HEK293 (cell line): ENCODE results near the gene CDKN2A.

Experiments used
- ZNF114 ChIP-seq: fragments of 450-650 bp; formaldehyde crosslinking; IDR thresholded peaks from 2 replicates; pipeline ENCODE4 v1.5.0; 2017; ENCODE audit warnings: missing biosample characterization, missing genetic modification characterization
- ZNF311 ChIP-seq: fragments of 450-650 bp; formaldehyde crosslinking; IDR thresholded peaks from 2 replicates; pipeline ENCODE4 v1.5.1; 2017; ENCODE audit warnings: missing biosample characterization, missing genetic modification characterization, borderline replicate concordance
- ZNF366 ChIP-seq: fragments of 450-650 bp; formaldehyde crosslinking; conservative IDR thresholded peaks from 2 replicates; pipeline ENCODE4 v1.5.1; 2016; ENCODE audit warnings: missing biosample characterization, missing genetic modification characterization
- ZNF510 ChIP-seq: fragments of 450-650 bp; formaldehyde crosslinking; IDR thresholded peaks from 2 replicates; pipeline ENCODE4 v1.5.1; 2018; ENCODE audit warnings: mild to moderate bottlenecking, missing genetic modification characterization, missing biosample characterization; ENCODE audit not compliant: insufficient replicate concordance

DNA sequence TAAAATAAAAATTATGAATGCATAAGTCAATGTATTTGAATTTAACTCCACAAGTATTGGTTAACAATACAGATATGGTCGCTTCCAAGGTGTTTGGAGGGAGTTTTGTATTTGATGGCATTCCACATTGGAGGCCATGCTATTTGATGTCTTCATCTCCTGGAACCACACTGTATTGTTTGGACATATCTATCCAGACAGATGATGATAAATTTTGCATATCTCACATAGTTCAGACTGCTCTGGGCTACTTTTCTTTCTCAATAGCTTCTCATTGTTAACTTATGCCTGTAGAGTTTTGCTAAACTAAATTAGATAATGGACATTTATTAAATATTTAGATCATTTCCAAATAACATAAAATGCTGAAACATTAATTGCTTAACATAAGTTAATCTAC lies 58.0 kb downstream of the CDKN2A start:
- TF ChIP-seq ZNF510 (tag by site-specific recombination), result no peak
- no peak for TF ChIP-seq ZNF366 (tag by site-specific recombination)
- TF ChIP-seq ZNF311, result no peak
- no peak for TF ChIP-seq ZNF114 (tag by site-specific recombination)
